ENCODE measurements around the gene RXFP4. TPM values are rescaled to one million over a fixed set of nuclear protein-coding genes. Genes with fewer than 3 reads are reported as not detected.

The RXFP4 gene
- polyA plus RNA-seq, 1 donor (not counting 4 experiments of a cell fraction or from before 2014, with no cell fraction given): not detected

GRCh38 chr1:155976913-155977689, 35.7 kb downstream of the RXFP4 start:
- H3K9me1 ChIP-seq (ENCODE audit: control insufficient read depth, extremely low read depth, insufficient read depth, low read length): peaks cover 8% of the 10 kb centered on the region
- peaks cover 68% of the 10 kb centered on the region for H3K4me1 ChIP-seq (ENCODE audit: control insufficient read depth, extremely low read depth, insufficient read depth, low read length)
- peaks cover 71% of the 10 kb centered on the region for H3K79me2 ChIP-seq (ENCODE audit: control insufficient read depth, insufficient read depth, low read length)
- H3K36me3 ChIP-seq (ENCODE audit: control insufficient read depth in 2 of 2, extremely low read depth in 1 of 2, insufficient read depth in 2 of 2, low read length in 2 of 2): peaks cover 2 to 10% of the 10 kb centered on the region in 2 experiments
- H3K9ac ChIP-seq (ENCODE audit: control insufficient read depth, extremely low read depth, insufficient read depth, low read length): peak overlapping the region; percentile 92
- H3K4me2 ChIP-seq (ENCODE audit: control insufficient read depth, extremely low read depth, insufficient read depth, low read depth, low read length): peak overlapping the region; percentile 92
- FAIRE-seq (no peak), DNase-seq (ENCODE audit: low read depth, low spot score) (no peak)
- no peaks in the 10 kb centered on the region for H3K9me3 ChIP-seq (ENCODE audit: control insufficient read depth, low read depth, low read length)
- dilution Hi-C loops (cut with MboI; ENCODE audit: extremely low pct_ligation_motif_present, low sequenced_read_pairs): no loop called here
- peak overlapping the region; percentile 75 to 90 (median 88) for H3K4me3 ChIP-seq (ENCODE audit: control insufficient read depth in 2 of 3, extremely low read depth in 1 of 3, insufficient read depth in 2 of 3, low read depth in 1 of 3, low read length in 3 of 3)
- TF ChIP-seq EZH2 (IDR thresholded peaks at IDR 0.05; ENCODE audit: low read length) (no peak), CTCF (optimal IDR thresholded peaks at IDR 0.05 in 1 of 3, IDR thresholded peaks at IDR 0.05 in 1 of 3, conservative IDR thresholded peaks at IDR 0.05 in 1 of 3; ENCODE audit: extremely low read depth in 1 of 3, insufficient read depth in 2 of 3, low read length in 3 of 3) (no peak)
- peaks cover 30% of the 10 kb centered on the region for H4K20me1 ChIP-seq (ENCODE audit: control insufficient read depth, extremely low read depth, insufficient read depth, low read length)
- H2AFZ ChIP-seq (ENCODE audit: control insufficient read depth, low read length): no peak overlapping the region
- H3K27me3 ChIP-seq (ENCODE audit: control insufficient read depth, extremely low read depth, insufficient read depth, low read length): no peaks in the 10 kb centered on the region
- peak overlapping the region; percentile 87 for H3K27ac ChIP-seq (ENCODE audit: control insufficient read depth, insufficient read depth, low read length)

GRCh38 chr1:155977690-155978324, 36.4 kb downstream of the RXFP4 start:
- Histone ChIP-seq H4K20me1 (ENCODE audit: control insufficient read depth, extremely low read depth, insufficient read depth, low read length) (peaks cover 30% of the 10 kb centered on the region), H3K36me3 (ENCODE audit: control insufficient read depth in 2 of 2, extremely low read depth in 1 of 2, insufficient read depth in 2 of 2, low read length in 2 of 2) (peaks cover 2 to 10% of the 10 kb centered on the region in 2 experiments), H3K9me3 (ENCODE audit: control insufficient read depth, low read depth, low read length) (no peaks in the 10 kb centered on the region), H2AFZ (ENCODE audit: control insufficient read depth, low read length) (peak overlapping the region; percentile 42), H3K9me1 (ENCODE audit: control insufficient read depth, extremely low read depth, insufficient read depth, low read length) (peaks cover 8% of the 10 kb centered on the region), H3K4me3 (ENCODE audit: control insufficient read depth in 2 of 3, extremely low read depth in 1 of 3, insufficient read depth in 2 of 3, low read depth in 1 of 3, low read length in 3 of 3) (peak overlapping the region; percentile 75 to 90 (median 88)), H3K27me3 (ENCODE audit: control insufficient read depth, extremely low read depth, insufficient read depth, low read length) (no peaks in the 10 kb centered on the region), H3K9ac (ENCODE audit: control insufficient read depth, extremely low read depth, insufficient read depth, low read length) (peak overlapping the region; percentile 92), H3K79me2 (ENCODE audit: control insufficient read depth, insufficient read depth, low read length) (peaks cover 64% of the 10 kb centered on the region), H3K27ac (ENCODE audit: control insufficient read depth, insufficient read depth, low read length) (peak overlapping the region; percentile 87), H3K4me1 (ENCODE audit: control insufficient read depth, extremely low read depth, insufficient read depth, low read length) (peaks cover 75% of the 10 kb centered on the region), H3K4me2 (ENCODE audit: control insufficient read depth, extremely low read depth, insufficient read depth, low read depth, low read length) (peak overlapping the region; percentile 92)
- no peak for FAIRE-seq
- no peak for TF ChIP-seq CTCF (optimal IDR thresholded peaks at IDR 0.05 in 1 of 3, IDR thresholded peaks at IDR 0.05 in 1 of 3, conservative IDR thresholded peaks at IDR 0.05 in 1 of 3; ENCODE audit: extremely low read depth in 1 of 3, insufficient read depth in 2 of 3, low read length in 3 of 3)
- TF ChIP-seq EZH2 (IDR thresholded peaks at IDR 0.05; ENCODE audit: low read length): no peak
- no peak for DNase-seq (ENCODE audit: low read depth, low spot score)
- dilution Hi-C loops (cut with MboI; ENCODE audit: extremely low pct_ligation_motif_present, low sequenced_read_pairs): no loop called here

All from keratinocyte (primary cell).